K562 (cell line): ENCODE results near the gene IFI30.

Experiments used
- CTCF ChIP-seq, 3 experiments: IDR thresholded peaks in 2 of 3; conservative IDR thresholded peaks in 1 of 3; 2 replicates each; pipeline ENCODE4 v1.5.1; 2011 to 2012; ENCODE audit warnings: low read length in 3 of 3, mild to moderate bottlenecking in 3 of 3, control low read depth in 2 of 3, improper control_type of control experiment in 1 of 3, inconsistent platforms in 1 of 3, low read depth in 1 of 3, mixed read lengths in 1 of 3, moderate library complexity in 1 of 3; ENCODE audit not compliant: insufficient read depth in 2 of 3
- POLR2A ChIP-seq: fragments of 450-650 bp; conservative IDR thresholded peaks from 2 replicates; pipeline ENCODE4 v1.6.1; 2016
- SP1 ChIP-seq: sonication (generic); formaldehyde crosslinking; IDR thresholded peaks from 2 replicates; pipeline ENCODE4 v1.8.1; 2022; ENCODE audit warnings: mild to moderate bottlenecking, missing genetic modification reagents
- WHSC1 ChIP-seq: IDR thresholded peaks from one replicate; pipeline ENCODE4 v1.6.1; 2012; ENCODE audit warnings: low read length, control low read depth, inconsistent platforms
- ZFP36 ChIP-seq: fragments of 150-350 bp; IDR thresholded peaks from 2 replicates; pipeline ENCODE4 v1.6.1; 2018; ENCODE audit warnings: low read length, low read depth; ENCODE audit not compliant: partially characterized antibody
- ZNF24 ChIP-seq: fragments of 450-650 bp; IDR thresholded peaks from 2 replicates; pipeline ENCODE4 v1.6.1; 2016
- TF ChIP-seq, protein P1 (sequence below), 2 experiments: fragments of 450-650 bp in 1 of 2; sonication (generic) in 1 of 2; formaldehyde crosslinking in 1 of 2; IDR thresholded peaks in 1 of 2; conservative IDR thresholded peaks in 1 of 2; 2 replicates each; pipeline versions ENCODE4 v1.6.1 to v1.8.1; 2016 to 2023; ENCODE audit warnings: mild to moderate bottlenecking in 2 of 2, moderate library complexity in 2 of 2, inconsistent platforms in 1 of 2, missing genetic modification reagents in 1 of 2

- no peak for TF ChIP-seq POLR2A
- TF ChIP-seq ZFP36 = no peak
- no peak for TF ChIP-seq WHSC1
- TF ChIP-seq CTCF (IDR thresholded peaks at IDR 0.05 in 2 of 3, conservative IDR thresholded peaks at IDR 0.05 in 1 of 3; ENCODE audit: insufficient read depth in 2 of 3, low read depth in 1 of 3, low read length in 3 of 3) = no peak
- 0 out of 2 replicates have a peak, but pooled peaks have one; percentile 12 for TF ChIP-seq SP1
- TF ChIP-seq, protein P1, sequence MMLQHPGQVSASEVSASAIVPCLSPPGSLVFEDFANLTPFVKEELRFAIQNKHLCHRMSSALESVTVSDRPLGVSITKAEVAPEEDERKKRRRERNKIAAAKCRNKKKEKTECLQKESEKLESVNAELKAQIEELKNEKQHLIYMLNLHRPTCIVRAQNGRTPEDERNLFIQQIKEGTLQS (IDR thresholded peaks at IDR 0.05) = no peak
- TF ChIP-seq, protein P1 (CRISPR knock-in tag; conservative IDR thresholded peaks at IDR 0.05) = no peak
- no peak for TF ChIP-seq ZNF24
Measured at GRCh38 chr19:18157465-18158063, 16.0 kb upstream of the IFI30 start.
